SU-DHL-6 (cell line): Measurements from ENCODE around the gene MPRIP.

Experiments used
- H2AFZ ChIP-seq: fragments of 200-600 bp; sonication (generic); 2 replicates; pipeline ENCODE4 v1.6.1; 2014; ENCODE audit warnings: low read depth, mild to moderate bottlenecking, moderate library complexity, mixed read lengths, antibody characterized with exemption, low read length; ENCODE audit not compliant: severe bottlenecking
- H3F3A ChIP-seq: fragments of 200-600 bp; shearing (Covaris generic); 2 replicates; pipeline ENCODE4 v1.6.0; 2016; ENCODE audit warnings: antibody characterized with exemption, mild to moderate bottlenecking; ENCODE audit not compliant: insufficient read depth
- H3K27ac ChIP-seq: fragments of 200-600 bp; sonication (generic); 2 replicates; pipeline ENCODE4 v1.5.1; 2016; ENCODE audit warnings: low read depth, mild to moderate bottlenecking, low read length, moderate library complexity, mixed read lengths
- H3K27me3 ChIP-seq: fragments of 200-600 bp; sonication (generic), shearing (Covaris generic); 2 replicates; pipeline ENCODE4 v1.6.0; 2014; ENCODE audit warnings: mild to moderate bottlenecking, low read length
- H3K36me3 ChIP-seq: fragments of 200-600 bp; sonication (generic); 2 replicates; pipeline ENCODE4 v1.6.1; 2014; ENCODE audit warnings: mild to moderate bottlenecking, low read length, mixed read lengths
- H3K4me2 ChIP-seq: fragments of 300-600, 200-600 bp; shearing (Covaris generic), sonication (generic); 2 replicates; pipeline ENCODE4 v1.6.0; 2014; ENCODE audit warnings: low read length, low read depth, mild to moderate bottlenecking; ENCODE audit not compliant: poor library complexity, severe bottlenecking
- H3K4me3 ChIP-seq: fragments of 200-600 bp; sonication (generic); 2 replicates; pipeline ENCODE4 v1.5.1; 2014; ENCODE audit warnings: antibody characterized with exemption, low read length, mild to moderate bottlenecking, mixed read lengths; ENCODE audit not compliant: insufficient read depth, poor library complexity, severe bottlenecking
- H3K79me2 ChIP-seq: fragments of 200-600 bp; sonication (generic); 2 replicates; pipeline ENCODE4 v1.6.1; 2014; ENCODE audit warnings: mild to moderate bottlenecking, low read length, moderate library complexity; ENCODE audit not compliant: insufficient read depth
- H3K9ac ChIP-seq: fragments of 200-600 bp; sonication (generic); 2 replicates; pipeline ENCODE4 v1.7.0; 2014; ENCODE audit warnings: mild to moderate bottlenecking, low read length
- H3K9me2 ChIP-seq: fragments of 200-600 bp; sonication (generic); replicated peaks from 2 replicates; pipeline ENCODE4 v1.6.1; 2014; ENCODE audit warnings: low read length; ENCODE audit not compliant: insufficient read depth
- H3K9me3 ChIP-seq: fragments of 200-600 bp; sonication (generic); 2 replicates; pipeline ENCODE4 v1.6.1; 2014; ENCODE audit warnings: low read length, mixed read lengths; ENCODE audit not compliant: insufficient read depth
- H4K20me1 ChIP-seq: fragments of 200-600 bp; sonication (generic); 2 replicates; pipeline ENCODE4 v1.6.1; 2014; ENCODE audit warnings: low read depth, mild to moderate bottlenecking, antibody characterized with exemption, low read length, moderate library complexity, mixed read lengths
- CTCF ChIP-seq: fragments of 200-600 bp; sonication (generic); IDR thresholded peaks from one replicate; pipeline ENCODE4 v1.5.1; 2017; ENCODE audit warnings: antibody characterized with exemption, mild to moderate bottlenecking, low read length, moderate library complexity; ENCODE audit not compliant: insufficient read depth, poor library complexity, severe bottlenecking
- EZH2phosphoT487 ChIP-seq: fragments of 200-600 bp; sonication (generic), shearing (Covaris generic); conservative IDR thresholded peaks from 2 replicates; pipeline ENCODE4 v1.6.1; 2018; ENCODE audit warnings: mild to moderate bottlenecking, antibody characterized with exemption, low read length, moderate library complexity, mixed read lengths

Gene MPRIP

DNA sequence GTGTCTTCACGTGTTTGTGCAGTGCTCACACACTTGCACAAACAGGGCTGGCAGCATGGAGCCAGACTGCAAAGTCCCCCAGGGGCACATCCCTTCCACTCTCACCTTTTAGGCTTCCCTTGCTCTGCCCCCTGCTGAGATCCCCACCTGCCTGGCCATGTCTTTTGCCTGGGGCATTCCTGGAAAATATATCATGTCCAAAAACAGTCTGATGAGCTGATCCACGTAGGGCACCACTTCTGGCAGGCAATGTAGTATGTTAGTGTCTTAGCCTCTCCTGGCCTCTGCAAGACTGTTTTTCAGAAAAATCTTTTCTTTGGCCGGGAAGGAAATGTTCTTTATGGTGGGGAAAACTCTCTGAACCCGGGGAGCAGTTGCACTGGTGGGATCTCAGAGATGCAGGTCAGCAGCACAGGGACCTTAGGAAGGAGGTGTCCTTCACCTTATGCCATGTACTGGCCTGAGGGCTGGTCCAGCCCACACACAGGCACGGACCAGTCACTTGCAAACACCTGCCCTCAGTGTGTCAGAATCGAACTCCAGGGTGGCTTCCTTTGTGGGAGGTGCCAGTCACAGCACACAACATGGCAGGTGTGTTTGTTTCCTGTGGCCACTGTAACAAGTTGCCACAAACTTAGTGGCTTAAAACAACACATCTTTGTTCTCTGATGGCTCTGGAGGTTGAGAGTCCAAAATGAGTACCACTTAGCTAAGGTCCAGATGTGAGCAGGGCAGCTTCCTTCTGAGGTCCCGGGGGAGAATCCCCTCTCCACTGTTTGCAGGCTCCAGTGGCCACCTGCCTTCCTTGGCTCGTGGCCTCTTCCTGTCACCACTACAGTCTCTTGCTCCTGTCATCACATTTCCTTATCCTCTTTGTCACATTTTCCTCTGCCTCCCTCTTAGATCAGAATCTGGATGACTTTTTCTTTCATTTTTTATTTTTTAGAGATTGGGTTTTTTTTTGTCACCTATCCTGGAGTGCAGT is 46.6 kb downstream of the MPRIP start:
- Histone ChIP-seq H3F3A (no peaks in the 10 kb centered on the region), H2AFZ (no peak overlapping the region), H3K9me2 (no peaks in the 10 kb centered on the region), H3K27ac (no peak overlapping the region), H3K4me3 (no peak overlapping the region), H3K9ac (no peak overlapping the region), H3K9me3 (no peaks in the 10 kb centered on the region), H3K27me3 (no peaks in the 10 kb centered on the region), H4K20me1 (no peaks in the 10 kb centered on the region), H3K4me2 (no peak overlapping the region), H3K36me3 (no peaks in the 10 kb centered on the region), H3K79me2 (no peaks in the 10 kb centered on the region)
- no peak for TF ChIP-seq CTCF
- TF ChIP-seq EZH2phosphoT487, result no peak

DNA sequence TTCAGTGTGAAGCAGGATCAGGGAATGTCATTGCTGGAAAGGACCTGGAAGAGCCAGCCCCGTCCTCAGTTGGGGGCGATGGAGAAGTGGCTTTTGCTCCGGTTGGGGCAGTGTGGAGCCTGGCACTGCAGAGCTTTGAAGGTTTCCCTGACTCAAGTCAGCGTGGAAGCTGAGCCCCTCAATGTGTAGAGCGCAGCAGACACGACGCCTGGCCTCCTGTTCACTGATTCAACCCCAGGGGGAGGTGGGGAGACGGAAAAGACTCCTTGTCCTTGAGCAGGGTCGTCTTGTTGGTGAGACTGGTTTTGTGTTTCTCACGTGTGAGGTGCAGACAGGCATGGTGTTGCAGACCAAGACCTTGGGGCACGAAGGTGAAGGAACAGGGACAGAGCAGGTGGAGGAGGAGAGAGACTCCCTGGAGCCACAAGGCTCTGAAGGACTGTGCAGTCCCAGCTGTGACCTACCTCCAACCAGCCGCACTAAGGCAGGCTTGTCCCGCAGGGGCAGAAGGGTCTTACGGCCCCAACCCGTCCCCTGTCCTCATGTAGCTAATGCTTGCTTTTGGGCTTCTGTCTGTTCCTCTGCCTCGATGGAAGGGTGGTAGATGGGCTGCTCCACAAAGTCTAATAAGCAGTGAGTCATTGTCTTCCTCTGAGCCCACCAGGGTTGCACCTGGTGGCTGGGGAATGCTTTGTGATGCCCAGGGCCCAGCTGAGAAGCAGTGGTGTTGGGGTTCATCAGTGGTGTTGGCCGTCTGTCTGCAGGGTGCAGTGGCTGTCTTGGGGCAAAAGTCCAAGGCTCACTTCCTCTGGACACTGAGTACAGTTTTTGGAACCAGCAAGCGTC is 47.8 kb downstream of the MPRIP start:
- TF ChIP-seq EZH2phosphoT487, result no peak
- no peak for TF ChIP-seq CTCF
- H2AFZ ChIP-seq, result no peak overlapping the region
- no peak overlapping the region for H3K4me2 ChIP-seq
- H3K79me2 ChIP-seq, result no peaks in the 10 kb centered on the region
- no peaks in the 10 kb centered on the region for H3K36me3 ChIP-seq
- no peak overlapping the region for H3K9ac ChIP-seq
- no peaks in the 10 kb centered on the region for H3K27me3 ChIP-seq
- no peaks in the 10 kb centered on the region for H3F3A ChIP-seq
- no peaks in the 10 kb centered on the region for H3K9me3 ChIP-seq
- H4K20me1 ChIP-seq, result no peaks in the 10 kb centered on the region
- H3K9me2 ChIP-seq, result no peaks in the 10 kb centered on the region
- H3K4me3 ChIP-seq, result no peak overlapping the region
- H3K27ac ChIP-seq, result no peak overlapping the region

GRCh38 chr17:17090642-17091103 is 48.4 kb downstream of the MPRIP start:
- H3K9ac ChIP-seq, result no peak overlapping the region
- no peaks in the 10 kb centered on the region for H3K36me3 ChIP-seq
- no peak overlapping the region for H2AFZ ChIP-seq
- H3F3A ChIP-seq, result no peaks in the 10 kb centered on the region
- H3K9me3 ChIP-seq, result no peaks in the 10 kb centered on the region
- no peak overlapping the region for H3K4me2 ChIP-seq
- H4K20me1 ChIP-seq, result no peaks in the 10 kb centered on the region
- H3K79me2 ChIP-seq, result no peaks in the 10 kb centered on the region
- H3K27ac ChIP-seq, result no peak overlapping the region
- TF ChIP-seq CTCF, result no peak
- TF ChIP-seq EZH2phosphoT487, result no peak
- H3K4me3 ChIP-seq, result no peak overlapping the region
- no peaks in the 10 kb centered on the region for H3K27me3 ChIP-seq
- H3K9me2 ChIP-seq, result no peaks in the 10 kb centered on the region
